Vagina (tissue), 2 donors: ENCODE data around the gene F10.

Experiments
- CTCF ChIP-seq, 3 experiments: fragments of 450-650 bp in 2 of 3; fragments of 200-600 bp in 1 of 3; sonication (generic) in 1 of 3; IDR thresholded peaks; one replicate each; pipeline ENCODE4 v1.5.1; 2017 to 2019; ENCODE audit warnings: antibody characterized with exemption in 3 of 3, mild to moderate bottlenecking in 2 of 3, moderate library complexity in 2 of 3
- POLR2A ChIP-seq, 2 donors: fragments of 450-650 bp; IDR thresholded peaks; one replicate each; pipeline ENCODE4 v1.6.1; 2017; ENCODE audit warnings: antibody characterized with exemption in 2 of 2, mild to moderate bottlenecking in 2 of 2, moderate library complexity in 2 of 2
- POLR2AphosphoS5 ChIP-seq, 2 donors: sonication (generic); formaldehyde crosslinking; IDR thresholded peaks; one replicate each; pipeline ENCODE4 v1.9.0; 2017; ENCODE audit warnings: antibody characterized with exemption in 2 of 2, mild to moderate bottlenecking in 2 of 2, low read depth in 1 of 2; ENCODE audit not compliant: insufficient read depth in 1 of 2

- no peak for TF ChIP-seq CTCF (IDR thresholded peaks at IDR 0.05)
- no peak for TF ChIP-seq POLR2AphosphoS5 (IDR thresholded peaks at IDR 0.05; ENCODE audit: insufficient read depth in 1 of 2, low read depth in 1 of 2)
- TF ChIP-seq POLR2A (IDR thresholded peaks at IDR 0.05): no peak
Measured at GRCh38 chr13:113083402-113084061, 39.1 kb upstream of the F10 start.
